GM12878 (cell line): ENCODE data around the gene NXPH2. TPM values are rescaled to one million over a fixed set of nuclear protein-coding genes. Genes with fewer than 3 reads are reported as not detected.

Experiments used
- ATAC-seq: fragments of 200-7000 bp; cut with Tn5 transposase; 3 replicates; pipeline ENCODE4 v1.9.1; 2020; ENCODE audit warnings: mild to moderate bottlenecking, moderate library complexity
- BruUV-seq: library from RNA; stranded (reverse); fragments of 400-500 nt; replicated peaks from 2 replicates; lab custom pipeline; 2021; lab: Mats Ljungman, UMichigan
- CTCF ChIA-PET: fragments of 300-600 bp; sonication (Branson Sonifier 250); formaldehyde crosslinking; extraction: SDS; loops from one replicate; lab custom pipeline; 2021; ENCODE audit warnings: inconsistent platforms; lab: Yijun Ruan, JAX
- POLR2A ChIA-PET: fragments of 350-600 bp; formaldehyde crosslinking; extraction: SDS; loops from one replicate; lab custom pipeline; 2021; ENCODE audit warnings: inconsistent platforms; lab: Charles Lee
- RAD21 ChIA-PET: fragments of 300-600 bp; sonication (Branson Sonifier 250); formaldehyde crosslinking; loops from one replicate; lab custom pipeline; 2023; ENCODE audit warnings: antibody characterized with exemption; ENCODE audit not compliant: unreplicated experiment; lab: Charles Lee
- SMC1A ChIA-PET: fragments of 300-600 bp; sonication (Branson Sonifier 250); formaldehyde crosslinking; loops from one replicate; lab custom pipeline; 2023; ENCODE audit not compliant: unreplicated experiment, uncharacterized antibody; lab: Charles Lee
- DNase-seq: peaks from one replicate; pipeline ENCODE4 v3.0.0-alpha.2; 2011; ENCODE audit warnings: low read depth, low spot score
- FAIRE-seq: peaks from 3 replicates; lab custom pipeline; 2011; peaks lifted over from hg19 to GRCh38; lab: Jason Lieb, UNC
- H2AFZ ChIP-seq: 2 replicates; pipeline ENCODE4 v1.6.0; 2011; ENCODE audit warnings: low read depth, low read length, control low read depth; ENCODE audit not compliant: control insufficient read depth
- H3K27ac ChIP-seq: 2 replicates; pipeline ENCODE4 v1.5.1; 2011; ENCODE audit warnings: control low read depth; ENCODE audit not compliant: control insufficient read depth, insufficient read depth
- H3K27me3 ChIP-seq, 2 experiments: replicated peaks in 1 of 2; 2 replicates each; pipeline versions ENCODE4 v1.6.0 to v1.6.1; 2011; ENCODE audit warnings: low read length in 1 of 2; ENCODE audit not compliant: control insufficient read depth in 2 of 2, insufficient read depth in 2 of 2
- H3K36me3 ChIP-seq, 2 experiments: 2 replicates each; pipeline ENCODE4 v1.5.1; 2011; ENCODE audit warnings: low read length in 1 of 2; ENCODE audit not compliant: control insufficient read depth in 2 of 2, insufficient read depth in 2 of 2
- H3K4me1 ChIP-seq: 2 replicates; pipeline ENCODE4 v1.6.1; 2011; ENCODE audit warnings: mild to moderate bottlenecking, low read length, moderate library complexity, mixed read lengths; ENCODE audit not compliant: control insufficient read depth, insufficient read depth
- H3K4me2 ChIP-seq: 2 replicates; pipeline ENCODE4 v1.6.0; 2011; ENCODE audit warnings: control low read depth; ENCODE audit not compliant: control insufficient read depth, insufficient read depth
- H3K4me3 ChIP-seq: fragments of 200-600 bp; sonication (generic); 2 replicates; pipeline ENCODE4 v1.5.1; 2016
- H3K79me2 ChIP-seq: 2 replicates; pipeline ENCODE4 v1.6.0; 2011; ENCODE audit warnings: low read length; ENCODE audit not compliant: control insufficient read depth, insufficient read depth
- H3K9ac ChIP-seq: 2 replicates; pipeline ENCODE4 v1.8.0; 2011; ENCODE audit warnings: low read length, control low read depth, mixed read lengths; ENCODE audit not compliant: control insufficient read depth, insufficient read depth
- H3K9me3 ChIP-seq: replicated peaks from 3 replicates; pipeline ENCODE4 v1.5.1; 2011; ENCODE audit warnings: mild to moderate bottlenecking, low read length; ENCODE audit not compliant: control insufficient read depth, insufficient read depth
- H4K20me1 ChIP-seq: 2 replicates; pipeline ENCODE4 v1.6.0; 2011; ENCODE audit not compliant: control insufficient read depth, insufficient read depth
- NR2C2 ChIP-seq: IDR thresholded peaks from 2 replicates; pipeline ENCODE4 v1.6.1; 2011; ENCODE audit warnings: borderline replicate concordance, low read depth; ENCODE audit not compliant: control insufficient read depth, insufficient read length
- NR2F1 ChIP-seq: fragments of 450-650 bp; conservative IDR thresholded peaks from 2 replicates; pipeline ENCODE4 v1.6.1; 2017; ENCODE audit warnings: mild to moderate bottlenecking
- RAD21 ChIP-seq: IDR thresholded peaks from 2 replicates; pipeline ENCODE4 v1.6.1; 2011; ENCODE audit warnings: mild to moderate bottlenecking, low read depth, low read length, moderate library complexity; ENCODE audit not compliant: insufficient read depth
- SMC3 ChIP-seq: IDR thresholded peaks from 2 replicates; pipeline ENCODE4 v1.6.1; 2011; ENCODE audit warnings: low read length, improper control_type of control experiment, borderline replicate concordance
- TBL1XR1 ChIP-seq: IDR thresholded peaks from 2 replicates; pipeline ENCODE4 v1.6.1; 2012; ENCODE audit warnings: low read depth, low read length, improper control_type of control experiment
- WGBS: methylation state at CpG from one replicate; pipeline ENCODE4 v1.1.6; 2016; ENCODE audit warnings: low lambda C conversion rate; ENCODE audit not compliant: insufficient replicate concordance, insufficient coverage; ENCODE audit errors: missing lambda C conversion rate; 5-methylcytosine and 5-hydroxymethylcytosine counted together
- in situ Hi-C: fragments of 300-500 bp; cut with MboI; formaldehyde crosslinking; loops from 9 replicates; pipeline ENCODE4 v1.14.3; 2018; ENCODE audit warnings: mixed read lengths
- intact Hi-C: fragments of 100-400 bp; cut with micrococcal nuclease; formaldehyde crosslinking; loops from one replicate; pipeline ENCODE4 v1.14.2; 2022; ENCODE audit not compliant: unreplicated experiment
- polyA plus RNA-seq, 11 experiments: library from polyadenylated mRNA; depleted of rRNA in 4 of 11; unstranded in 6 of 11; stranded (reverse) in 5 of 11; fragments of >200 nt; fragmentation: Nextera tagmentation in 4 of 11; fragmentation: Illumina TruSeq in 1 of 11; extraction: Ambion mirVana in 4 of 11; extraction: Trizol in 1 of 11; gene quantifications; 1 replicate in 1 of 11; 2 replicates in 10 of 11; pipeline versions ENCODE4 v1.2.1 to v1.2.3, GENCODE V29; 2011 to 2016; ENCODE audit warnings: inconsistent platforms in 2 of 11, missing spikeins in 2 of 11, low read depth in 1 of 11
- total RNA-seq, 4 experiments: library from RNA; depleted of rRNA in 3 of 4; stranded (reverse); fragments of >200 nt in 3 of 4; fragmentation: Illumina TruSeq in 1 of 4; extraction: Trizol in 1 of 4; gene quantifications; 2 replicates each; pipeline versions ENCODE4 v1.2.1 to v1.2.3, GENCODE V29; 2013 to 2021
- TF ChIP-seq, protein P1 (sequence below), 3 experiments: IDR thresholded peaks in 2 of 3; conservative IDR thresholded peaks in 1 of 3; 2 replicates each; pipeline ENCODE4 v1.5.1; 2011; ENCODE audit warnings: low read depth in 3 of 3, low read length in 3 of 3, mild to moderate bottlenecking in 3 of 3, control low read depth in 2 of 3, moderate library complexity in 2 of 3, inconsistent platforms in 1 of 3, mixed read lengths in 1 of 3; ENCODE audit not compliant: control insufficient read depth in 2 of 3, insufficient read depth in 1 of 3; ENCODE audit errors: extremely low read depth in 1 of 3

Gene NXPH2
- total and polyA plus RNA-seq, 10 of the 15 experiments (the other 5 are each of a cell fraction or from before 2014, with no cell fraction given) = not detected

DNA sequence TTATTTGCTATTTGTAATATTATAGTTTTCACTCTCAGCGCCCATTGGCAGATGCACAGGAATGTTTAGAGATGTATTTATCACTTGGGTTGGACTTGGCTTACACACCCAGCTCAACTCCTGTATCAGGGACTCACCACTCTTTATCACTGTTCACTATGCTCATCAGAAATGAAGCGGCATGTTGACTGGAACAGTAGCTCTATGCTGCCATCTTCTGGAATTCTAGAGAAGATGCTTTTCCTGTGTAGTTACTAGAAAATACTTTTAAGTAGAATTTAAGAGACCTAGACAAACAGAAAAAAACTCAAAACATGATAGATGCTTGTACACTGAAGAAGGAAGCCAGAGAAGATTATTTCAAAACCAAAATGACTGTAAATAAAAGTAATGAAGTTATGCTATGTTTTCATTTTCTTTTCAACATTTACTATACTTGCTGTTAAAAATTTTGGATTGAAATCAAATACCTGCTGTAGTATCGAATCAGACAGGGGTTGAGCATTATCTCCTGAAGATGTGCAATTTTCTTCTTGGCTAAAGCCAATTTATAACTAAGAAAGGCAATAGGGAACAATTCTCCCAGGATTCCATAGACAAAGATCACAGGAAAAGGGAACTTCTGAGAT, 47.4 kb upstream of the NXPH2 start:
- Histone ChIP-seq H3K27me3 (no peaks in the 10 kb centered on the region; a peak in 1 of 4 replicates), H3K27ac (no peak overlapping the region), H3K79me2 (no peaks in the 10 kb centered on the region), H3K4me3 (no peak overlapping the region), H2AFZ (no peak overlapping the region), H3K4me2 (no peak overlapping the region), H3K9ac (no peak overlapping the region), H3K4me1 (no peaks in the 10 kb centered on the region), H3K36me3 (no peaks in the 10 kb centered on the region), H4K20me1 (no peaks in the 10 kb centered on the region), H3K9me3 (no peaks in the 10 kb centered on the region)
- intact Hi-C loops (loop anchor here (1.0 to 5.0 kb wide), 3 partner anchors 735 to 961 kb away; no protein-coding TSS in a partner anchor), in situ Hi-C loops (loop anchor here (5.0 to 10.0 kb wide), 2 partner anchors 453 to 915 kb away; no protein-coding TSS in a partner anchor)
- FAIRE-seq (peak; percentile 84), ATAC-seq (peak; percentile 91), DNase-seq (peak; percentile 31)
- POLR2A ChIA-PET = no interaction called here
- CTCF ChIA-PET = interaction anchor here (0.6 to 3.6 kb wide), 40 partner anchors 9 to 964 kb away, joined by 3 to 71 read pairs (median 4); no protein-coding TSS in a partner anchor
- BruUV-seq = no TSS peak
- SMC1A ChIA-PET = interaction anchor here (0.8 to 3.8 kb wide), 20 partner anchors 10 to 990 kb away, joined by 3 to 37 read pairs (median 6); no protein-coding TSS in a partner anchor
- WGBS = 16% methylated on average over 3 of the region's 3 CpGs
- RAD21 ChIA-PET = interaction anchor here (1.0 to 2.4 kb wide), 13 partner anchors 9 to 966 kb away, joined by 3 to 21 read pairs (median 6); no protein-coding TSS in a partner anchor
- TF ChIP-seq NR2F1 (no peak), NR2C2 (no peak), SMC3 (peak; percentile 81), RAD21 (peak; percentile 81), TBL1XR1 (no peak)
- TF ChIP-seq, protein P1, sequence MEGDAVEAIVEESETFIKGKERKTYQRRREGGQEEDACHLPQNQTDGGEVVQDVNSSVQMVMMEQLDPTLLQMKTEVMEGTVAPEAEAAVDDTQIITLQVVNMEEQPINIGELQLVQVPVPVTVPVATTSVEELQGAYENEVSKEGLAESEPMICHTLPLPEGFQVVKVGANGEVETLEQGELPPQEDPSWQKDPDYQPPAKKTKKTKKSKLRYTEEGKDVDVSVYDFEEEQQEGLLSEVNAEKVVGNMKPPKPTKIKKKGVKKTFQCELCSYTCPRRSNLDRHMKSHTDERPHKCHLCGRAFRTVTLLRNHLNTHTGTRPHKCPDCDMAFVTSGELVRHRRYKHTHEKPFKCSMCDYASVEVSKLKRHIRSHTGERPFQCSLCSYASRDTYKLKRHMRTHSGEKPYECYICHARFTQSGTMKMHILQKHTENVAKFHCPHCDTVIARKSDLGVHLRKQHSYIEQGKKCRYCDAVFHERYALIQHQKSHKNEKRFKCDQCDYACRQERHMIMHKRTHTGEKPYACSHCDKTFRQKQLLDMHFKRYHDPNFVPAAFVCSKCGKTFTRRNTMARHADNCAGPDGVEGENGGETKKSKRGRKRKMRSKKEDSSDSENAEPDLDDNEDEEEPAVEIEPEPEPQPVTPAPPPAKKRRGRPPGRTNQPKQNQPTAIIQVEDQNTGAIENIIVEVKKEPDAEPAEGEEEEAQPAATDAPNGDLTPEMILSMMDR (IDR thresholded peaks at IDR 0.05 in 2 of 3, conservative IDR thresholded peaks at IDR 0.05 in 1 of 3; ENCODE audit: control insufficient read depth in 2 of 3, extremely low read depth in 1 of 3, insufficient read depth in 1 of 3, low read depth in 3 of 3, low read length in 3 of 3) = peak; percentile 52 to 76 (median 59)
